Measurements from ENCODE around the gene CXCL9.

CXCL9 gene

DNA sequence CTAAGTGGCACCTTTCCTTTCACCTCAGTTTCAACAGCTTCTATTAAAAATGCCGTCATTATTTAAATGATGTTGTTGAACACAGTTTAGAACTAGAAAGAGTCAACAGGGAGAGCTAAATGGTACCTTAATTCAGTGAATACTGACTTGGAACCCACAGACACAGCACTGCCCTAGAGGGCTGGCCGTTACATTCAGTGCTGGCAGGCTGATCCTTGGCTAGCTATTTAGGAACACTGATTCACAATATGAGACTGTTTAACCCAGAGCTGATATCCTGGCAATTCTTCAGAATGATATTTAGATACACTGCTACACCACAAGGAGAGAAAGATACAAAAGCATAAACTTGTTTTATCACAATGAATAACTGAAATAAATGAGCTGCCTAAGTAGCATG lies 53.8 kb downstream of the CXCL9 start:
- DNase-seq: no peak
